HepG2 (cell line): ENCODE results near the gene PIEZO1. TPM values are rescaled to one million over a fixed set of nuclear protein-coding genes. Genes with fewer than 3 reads are reported as not detected.

Source experiments
- ARID2 ChIP-seq: sonication (generic); formaldehyde crosslinking; IDR thresholded peaks from 2 replicates; pipeline ENCODE4 v1.8.1; 2022; ENCODE audit warnings: mild to moderate bottlenecking, missing genetic modification reagents, borderline replicate concordance
- ARNT ChIP-seq: fragments of 450-650 bp; IDR thresholded peaks from 2 replicates; pipeline ENCODE4 v1.6.1; 2017
- ATF5 ChIP-seq: sonication (generic); formaldehyde crosslinking; IDR thresholded peaks from 2 replicates; pipeline ENCODE4 v1.4.0; 2020; ENCODE audit warnings: mild to moderate bottlenecking, low read depth, missing genetic modification reagents
- E2F2 ChIP-seq: sonication (generic); formaldehyde crosslinking; IDR thresholded peaks from 2 replicates; pipeline ENCODE4 v1.4.0; 2020; ENCODE audit warnings: missing genetic modification reagents, borderline replicate concordance
- ETS1 ChIP-seq: sonication (generic); formaldehyde crosslinking; IDR thresholded peaks from 2 replicates; pipeline ENCODE4 v1.4.0; 2020; ENCODE audit warnings: missing genetic modification reagents
- FOXM1 ChIP-seq: sonication (generic); formaldehyde crosslinking; IDR thresholded peaks from 2 replicates; pipeline ENCODE4 v1.5.0; 2020; ENCODE audit warnings: missing genetic modification reagents
- KLF13 ChIP-seq: sonication (generic); formaldehyde crosslinking; IDR thresholded peaks from 2 replicates; pipeline ENCODE4 v1.4.0; 2020; ENCODE audit warnings: mild to moderate bottlenecking, missing genetic modification reagents
- MXD1 ChIP-seq: sonication (generic); formaldehyde crosslinking; IDR thresholded peaks from 2 replicates; pipeline ENCODE4 v1.4.0; 2020; ENCODE audit warnings: mild to moderate bottlenecking, missing genetic modification reagents
- NR0B2 ChIP-seq: sonication (generic); formaldehyde crosslinking; IDR thresholded peaks from 2 replicates; pipeline ENCODE4 v1.4.0; 2020; ENCODE audit warnings: mild to moderate bottlenecking, missing genetic modification reagents
- PHB2 ChIP-seq: fragments of 450-650 bp; IDR thresholded peaks from 2 replicates; pipeline ENCODE4 v1.6.1; 2018; ENCODE audit not compliant: partially characterized antibody
- RBFOX2 ChIP-seq: fragments of 200-400 bp; formaldehyde crosslinking; IDR thresholded peaks from 2 replicates; pipeline ENCODE4 v1.6.1; 2017; ENCODE audit warnings: low read depth, mild to moderate bottlenecking, low read length
- SIN3A ChIP-seq: IDR thresholded peaks from 2 replicates; pipeline ENCODE4 v1.6.1; 2011; ENCODE audit warnings: low read depth, mild to moderate bottlenecking, control low read depth, low read length, borderline replicate concordance
- TBP ChIP-seq: sonication (generic); formaldehyde crosslinking; IDR thresholded peaks from 2 replicates; pipeline ENCODE4 v1.5.0; 2020; ENCODE audit warnings: missing genetic modification reagents
- TEF ChIP-seq: sonication (generic); formaldehyde crosslinking; IDR thresholded peaks from 2 replicates; pipeline ENCODE4 v1.5.0; 2020; ENCODE audit warnings: missing genetic modification reagents
- TRIM24 ChIP-seq: sonication (generic); formaldehyde crosslinking; IDR thresholded peaks from 2 replicates; pipeline ENCODE4 v1.8.0; 2022; ENCODE audit warnings: mild to moderate bottlenecking, missing genetic modification reagents
- YEATS4 ChIP-seq: sonication (generic); formaldehyde crosslinking; IDR thresholded peaks from 2 replicates; pipeline ENCODE4 v1.4.0; 2020; ENCODE audit warnings: missing genetic modification reagents, borderline replicate concordance
- ZBTB46 ChIP-seq: sonication (generic); formaldehyde crosslinking; IDR thresholded peaks from 2 replicates; pipeline ENCODE4 v1.4.0; 2020; ENCODE audit warnings: mild to moderate bottlenecking, missing genetic modification reagents, borderline replicate concordance
- ZNF232 ChIP-seq: sonication (generic); formaldehyde crosslinking; IDR thresholded peaks from 2 replicates; pipeline ENCODE4 v1.4.0; 2020; ENCODE audit warnings: missing genetic modification reagents, borderline replicate concordance
- ZNF276 ChIP-seq: sonication (generic); formaldehyde crosslinking; IDR thresholded peaks from 2 replicates; pipeline ENCODE4 v1.4.0; 2020; ENCODE audit warnings: mild to moderate bottlenecking, low read depth, missing genetic modification reagents
- ZNF333 ChIP-seq: sonication (generic); formaldehyde crosslinking; IDR thresholded peaks from 2 replicates; pipeline ENCODE4 v1.4.0; 2020; ENCODE audit warnings: mild to moderate bottlenecking, missing genetic modification reagents, borderline replicate concordance
- ZNF576 ChIP-seq: sonication (generic); formaldehyde crosslinking; IDR thresholded peaks from 2 replicates; pipeline ENCODE4 v1.4.0; 2020; ENCODE audit warnings: mild to moderate bottlenecking, missing genetic modification reagents
- polyA plus RNA-seq, 8 experiments: library from polyadenylated mRNA; depleted of rRNA in 3 of 8; stranded (reverse) in 7 of 8; unstranded in 1 of 8; fragments of >200 nt; fragmentation: Illumina TruSeq in 4 of 8; extraction: Trizol in 4 of 8; gene quantifications; 2 replicates each; pipeline versions ENCODE4 v1.2.1 to v1.2.3, GENCODE V29; 2011 to 2016; ENCODE audit warnings: low read depth in 4 of 8, missing spikeins in 1 of 8, mixed read lengths in 1 of 8; ENCODE audit not compliant: insufficient read depth in 1 of 8
- total RNA-seq, 5 experiments: library from RNA; depleted of rRNA; stranded (reverse); fragments of >200 nt; fragmentation: Illumina TruSeq; extraction: Trizol; gene quantifications; 2 replicates each; pipeline ENCODE4 v1.2.3, GENCODE V29; 2016; ENCODE audit warnings: low read depth in 1 of 5

Gene PIEZO1
- total and polyA plus RNA-seq, 2 of the 13 experiments (the other 11 are each of a cell fraction or from before 2014, with no cell fraction given), result 67.9 to 85.0 TPM

GRCh38 chr16:88759976-88760350, 25.1 kb downstream of the PIEZO1 start (continued):
- 0 out of 2 replicates have a peak, but pooled peaks have one; percentile 44 for TF ChIP-seq ZNF576 (CRISPR knock-in tag)
- 0 out of 2 replicates have a peak, but pooled peaks have one; percentile 60 for TF ChIP-seq ZNF276 (CRISPR knock-in tag)
- no peak for TF ChIP-seq TRIM24 (CRISPR knock-in tag)
- TF ChIP-seq ATF5 (CRISPR knock-in tag), result 0 out of 2 replicates have a peak, but pooled peaks have one; percentile 24
- TF ChIP-seq ZNF333, result peak; percentile 63; the same call in 1 of the 2 replicates
- TF ChIP-seq ARID2, result no peak
- TF ChIP-seq NR0B2, result 0 out of 2 replicates have a peak, but pooled peaks have one; percentile 6
- 0 out of 2 replicates have a peak, but pooled peaks have one; percentile 54 for TF ChIP-seq ZBTB46 (CRISPR knock-in tag)
- no peak for TF ChIP-seq ETS1
- no peak for TF ChIP-seq PHB2
- TF ChIP-seq SIN3A, result 0 out of 2 replicates have a peak, but pooled peaks have one; percentile 18
- TF ChIP-seq E2F2 (CRISPR knock-in tag), result 0 out of 2 replicates have a peak, but pooled peaks have one; percentile 48
- TF ChIP-seq RBFOX2, result peak; percentile 4; the same call in 1 of the 2 replicates
- TF ChIP-seq ZNF232, result no peak
- no peak for TF ChIP-seq KLF13 (CRISPR knock-in tag)
- no peak for TF ChIP-seq ARNT
- no peak for TF ChIP-seq TBP (CRISPR knock-in tag)
- TF ChIP-seq YEATS4 (CRISPR knock-in tag), result peak; percentile 11; the same call in 1 of the 2 replicates
- no peak for TF ChIP-seq TEF (CRISPR knock-in tag)
- TF ChIP-seq FOXM1 (CRISPR knock-in tag), result 0 out of 2 replicates have a peak, but pooled peaks have one; percentile 11
- peak; percentile 59; the same call in 1 of the 2 replicates for TF ChIP-seq MXD1
